H9 (cell line): Measurements from ENCODE around the gene INPP5A. TPM values are rescaled to one million over a fixed set of nuclear protein-coding genes. Genes with fewer than 3 reads are reported as not detected.
A peak's percentile ranks its signal among the peaks of the same experiment; 100 is the strongest.

ENCODE experiments used
- DNase-seq: peaks from one replicate; pipeline ENCODE4 v3.0.0-alpha.2; 2017
- H2AFZ ChIP-seq: one replicate; pipeline ENCODE4 v1.6.1; 2013; ENCODE audit warnings: mild to moderate bottlenecking, low read length, control low read depth, moderate library complexity
- H2AK5ac ChIP-seq: 2 replicates; pipeline ENCODE4 v1.6.1; 2013; ENCODE audit warnings: low read length, control low read depth, mixed read lengths; ENCODE audit not compliant: insufficient read length
- H2BK120ac ChIP-seq: one replicate; pipeline ENCODE4 v1.6.1; 2013; ENCODE audit warnings: low read depth, mild to moderate bottlenecking, low read length, control low read depth, inconsistent platforms; ENCODE audit not compliant: poor library complexity, severe bottlenecking
- H2BK12ac ChIP-seq: 2 replicates; pipeline ENCODE4 v1.6.1; 2013; ENCODE audit warnings: low read length, control low read depth, mixed read lengths, low read depth; ENCODE audit not compliant: insufficient read length
- H2BK15ac ChIP-seq: 2 replicates; pipeline ENCODE4 v1.6.1; 2013; ENCODE audit warnings: low read depth, low read length, control low read depth
- H2BK20ac ChIP-seq: one replicate; pipeline ENCODE4 v1.6.1; 2013; ENCODE audit warnings: low read depth, mild to moderate bottlenecking, low read length, control low read depth, inconsistent platforms; ENCODE audit not compliant: poor library complexity, severe bottlenecking
- H2BK5ac ChIP-seq: 2 replicates; pipeline ENCODE4 v1.6.1; 2013; ENCODE audit warnings: low read length, control low read depth, mixed read lengths; ENCODE audit not compliant: insufficient read length
- H3K14ac ChIP-seq: 2 replicates; pipeline ENCODE4 v1.6.1; 2013; ENCODE audit warnings: low read length, control low read depth; ENCODE audit not compliant: insufficient read depth
- H3K18ac ChIP-seq: 2 replicates; pipeline ENCODE4 v1.6.1; 2013; ENCODE audit warnings: low read depth, mild to moderate bottlenecking, mixed read lengths, low read length, control low read depth; ENCODE audit not compliant: insufficient read length
- H3K23ac ChIP-seq: 2 replicates; pipeline ENCODE4 v1.6.1; 2013; ENCODE audit warnings: low read length, control low read depth, mixed read lengths, low read depth; ENCODE audit not compliant: insufficient read length
- H3K23me2 ChIP-seq: 2 replicates; pipeline ENCODE4 v1.6.1; 2013; ENCODE audit warnings: low read depth, mild to moderate bottlenecking, mixed read lengths, low read length, control low read depth; ENCODE audit not compliant: insufficient read length, poor library complexity, severe bottlenecking
- H3K27ac ChIP-seq: 2 replicates; pipeline ENCODE4 v1.5.1; 2013; ENCODE audit warnings: low read length, control low read depth, mixed read lengths, low read depth; ENCODE audit not compliant: insufficient read length
- H3K27me3 ChIP-seq: 2 replicates; pipeline ENCODE4 v1.6.1; 2013; ENCODE audit warnings: low read length, control low read depth, inconsistent platforms; ENCODE audit not compliant: insufficient read depth
- H3K4ac ChIP-seq: 2 replicates; pipeline ENCODE4 v1.6.1; 2013; ENCODE audit warnings: low read depth, mild to moderate bottlenecking, control low read depth, inconsistent platforms, low read length, moderate library complexity
- H3K4me1 ChIP-seq: 2 replicates; pipeline ENCODE4 v1.6.1; 2013; ENCODE audit warnings: low read length, control low read depth, inconsistent platforms; ENCODE audit not compliant: insufficient read depth
- H3K4me2 ChIP-seq: 2 replicates; pipeline ENCODE4 v1.6.1; 2013; ENCODE audit warnings: low read length, control low read depth, mixed read lengths; ENCODE audit not compliant: insufficient read length, insufficient read depth
- H3K56ac ChIP-seq: 2 replicates; pipeline ENCODE4 v1.6.1; 2013; ENCODE audit warnings: low read depth, mild to moderate bottlenecking, mixed read lengths, low read length, control low read depth; ENCODE audit not compliant: insufficient read length
- H3K79me1 ChIP-seq: 2 replicates; pipeline ENCODE4 v1.6.1; 2013; ENCODE audit warnings: low read depth, mild to moderate bottlenecking, moderate library complexity, low read length, control low read depth, inconsistent platforms; ENCODE audit not compliant: insufficient read depth, poor library complexity, severe bottlenecking
- H3K79me2 ChIP-seq: 2 replicates; pipeline ENCODE4 v1.6.1; 2013; ENCODE audit warnings: low read length, control low read depth, inconsistent platforms; ENCODE audit not compliant: insufficient read depth
- H3K9ac ChIP-seq: 2 replicates; pipeline ENCODE4 v1.6.1; 2013; ENCODE audit warnings: low read length, control low read depth, mixed read lengths; ENCODE audit not compliant: insufficient read length; ENCODE audit errors: extremely low read depth
- H3K9me3 ChIP-seq: one replicate; pipeline ENCODE4 v1.6.1; 2013; ENCODE audit warnings: low read depth, low read length, inconsistent platforms; ENCODE audit not compliant: control insufficient read depth
- H3T11ph ChIP-seq: one replicate; pipeline ENCODE4 v1.6.1; 2013; ENCODE audit warnings: mild to moderate bottlenecking, low read length, control low read depth, inconsistent platforms
- H4K20me1 ChIP-seq: one replicate; pipeline ENCODE4 v1.6.1; 2013; ENCODE audit not compliant: control insufficient read depth, insufficient read length, insufficient read depth
- H4K5ac ChIP-seq: 2 replicates; pipeline ENCODE4 v1.6.1; 2013; ENCODE audit warnings: low read depth, mild to moderate bottlenecking, mixed read lengths, low read length, control low read depth; ENCODE audit not compliant: insufficient read length
- H4K8ac ChIP-seq: replicated peaks from 2 replicates; pipeline ENCODE4 v1.6.1; 2013; ENCODE audit warnings: low read length, control low read depth, mixed read lengths, low read depth; ENCODE audit not compliant: insufficient read length
- H4K91ac ChIP-seq: 2 replicates; pipeline ENCODE4 v1.6.1; 2013; ENCODE audit warnings: low read depth, mild to moderate bottlenecking, moderate library complexity, mixed read lengths, low read length, control low read depth; ENCODE audit not compliant: insufficient read length
- H3K27ac Mint-ChIP-seq, 3 experiments: 2 replicates in 2 of 3; 3 replicates in 1 of 3; pipeline ENCODE4 v1.8.0; 2020 to 2021; ENCODE audit warnings: mixed read lengths in 3 of 3, mild to moderate bottlenecking in 1 of 3, moderate library complexity in 1 of 3
- H3K27me3 Mint-ChIP-seq: 2 replicates; pipeline ENCODE4 v1.8.0; 2021; ENCODE audit warnings: low read depth, mild to moderate bottlenecking, moderate library complexity, mixed read lengths
- H3K36me3 Mint-ChIP-seq, 3 experiments: 2 replicates in 2 of 3; 3 replicates in 1 of 3; pipeline ENCODE4 v1.8.0; 2020 to 2021; ENCODE audit warnings: low read depth in 3 of 3, mixed read lengths in 3 of 3; ENCODE audit not compliant: insufficient read depth in 1 of 3
- H3K4me1 Mint-ChIP-seq, 2 experiments: 2 replicates each; pipeline ENCODE4 v1.8.0; 2020; ENCODE audit warnings: mixed read lengths in 2 of 2
- H3K4me3 Mint-ChIP-seq, 2 experiments: 2 replicates in 1 of 2; 3 replicates in 1 of 2; pipeline ENCODE4 v1.8.0; 2020 to 2021; ENCODE audit warnings: mild to moderate bottlenecking in 2 of 2, mixed read lengths in 2 of 2, moderate library complexity in 1 of 2
- H3K9me3 Mint-ChIP-seq, 2 experiments: 2 replicates in 1 of 2; 3 replicates in 1 of 2; pipeline ENCODE4 v1.8.0; 2020; ENCODE audit warnings: mild to moderate bottlenecking in 2 of 2, mixed read lengths in 2 of 2, moderate library complexity in 1 of 2
- CTCF ChIP-seq: fragments of 200-600 bp; sonication (generic); conservative IDR thresholded peaks from 3 replicates; pipeline ENCODE4 v1.8.0; 2021; ENCODE audit warnings: antibody characterized with exemption, mild to moderate bottlenecking
- WGBS: extraction: QIAGEN DNeasy Blood & Tissue Kit; methylation state at CpG from one replicate; pipeline ENCODE4 v1.1.7; 2013; ENCODE audit warnings: missing lambda C conversion rate, low lambda C conversion rate, mixed read lengths; ENCODE audit not compliant: insufficient read length; ENCODE audit errors: extremely low coverage; 5-methylcytosine and 5-hydroxymethylcytosine counted together
- total RNA-seq: library from RNA; stranded (reverse); gene quantifications from 2 replicates; pipeline ENCODE4 v1.2.1, GENCODE V29; 2021

The INPP5A gene
- total RNA-seq, 1 experiment from 2014 or later = 17.7 TPM

DNA sequence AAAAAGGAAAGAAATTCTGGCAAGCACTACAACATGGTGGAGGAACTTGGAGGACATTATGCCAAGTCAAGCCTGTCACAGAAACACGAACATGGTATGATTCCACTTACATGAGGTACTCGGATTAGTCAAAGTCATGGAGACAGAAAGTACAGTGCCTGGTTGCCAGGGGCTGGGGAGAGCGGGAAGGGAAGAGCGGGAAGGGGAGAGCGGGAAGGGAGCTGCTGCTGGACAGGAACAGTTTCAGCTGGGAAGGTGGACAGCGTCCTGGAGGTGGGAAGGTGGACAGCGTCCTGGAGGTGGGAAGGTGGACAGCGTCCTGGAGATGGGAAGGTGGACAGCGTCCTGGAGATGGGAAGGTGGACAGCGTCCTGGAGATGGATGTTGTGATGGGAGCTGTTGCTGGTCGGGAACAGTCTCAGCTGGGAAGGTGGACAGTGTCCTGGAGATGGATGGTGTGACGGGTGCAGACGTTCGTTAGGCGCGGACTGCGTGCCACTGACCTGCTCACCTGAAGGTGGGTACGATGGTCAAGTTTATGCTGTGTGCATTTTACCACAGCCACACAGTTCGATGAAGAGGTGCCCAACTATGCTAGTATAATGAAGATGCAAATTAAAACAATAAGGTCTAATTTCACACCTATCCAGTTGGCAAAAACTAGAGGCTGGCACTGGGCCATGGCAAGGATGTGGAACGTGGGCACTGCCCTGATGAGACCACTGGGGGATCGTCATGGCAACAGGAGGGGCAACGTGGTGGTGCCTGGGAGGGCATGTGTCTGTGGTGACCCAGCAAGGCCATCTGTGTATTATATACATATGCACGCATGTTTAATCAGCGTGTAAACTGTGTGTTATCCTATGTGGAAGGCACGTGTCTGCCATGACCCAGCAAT, 144.5 kb downstream of the INPP5A start:
- H2AFZ ChIP-seq = no peak overlapping the region
- no peaks in the 10 kb centered on the region for H3K4me1 ChIP-seq
- no peak overlapping the region for H2BK12ac ChIP-seq
- H3K4me1 Mint-ChIP-seq = no peaks in the 10 kb centered on the region; a peak in 1 of 4 replicates
- no peak overlapping the region for H2AK5ac ChIP-seq
- H3K4ac ChIP-seq = no peak overlapping the region
- no peak overlapping the region for H3K9ac ChIP-seq
- no peak for TF ChIP-seq CTCF
- H3K23me2 ChIP-seq = no peaks in the 10 kb centered on the region
- no peak overlapping the region for H3K27ac Mint-ChIP-seq
- no CpG with 5 or more reads among the region's 25 CpGs for WGBS
- H3K27me3 ChIP-seq = no peaks in the 10 kb centered on the region
- H3K18ac ChIP-seq = no peak overlapping the region
- H2BK120ac ChIP-seq = no peak overlapping the region
- no peaks in the 10 kb centered on the region for H3K79me1 ChIP-seq
- no peak overlapping the region for H2BK15ac ChIP-seq
- no peak overlapping the region for H2BK5ac ChIP-seq
- H3K4me2 ChIP-seq = no peak overlapping the region
- H3K56ac ChIP-seq = no peak overlapping the region
- no peak overlapping the region for H3T11ph ChIP-seq
- H3K9me3 ChIP-seq = no peaks in the 10 kb centered on the region
- H3K14ac ChIP-seq = no peak overlapping the region
- peaks cover 0 to 16% (median 7%) of the 10 kb centered on the region in 3 experiments; a peak in 5 of 7 replicates for H3K36me3 Mint-ChIP-seq
- no peak overlapping the region for H3K23ac ChIP-seq
- H3K4me3 Mint-ChIP-seq = no peak overlapping the region
- H4K20me1 ChIP-seq = no peaks in the 10 kb centered on the region
- no peak overlapping the region for H4K8ac ChIP-seq
- no peak overlapping the region for H4K5ac ChIP-seq
- H3K27ac ChIP-seq = no peak overlapping the region
- no peak overlapping the region for H2BK20ac ChIP-seq
- DNase-seq = peak; percentile 8
- H3K27me3 Mint-ChIP-seq = no peaks in the 10 kb centered on the region; the same call in 1 of the 2 replicates
- H4K91ac ChIP-seq = no peak overlapping the region
- peaks cover 5 to 16% of the 10 kb centered on the region in 2 experiments; a peak in 3 of 5 replicates for H3K9me3 Mint-ChIP-seq
- no peaks in the 10 kb centered on the region for H3K79me2 ChIP-seq
